ENCODE measurements around the gene ABTB1.

- TF ChIP-seq AFF4 (CRISPR knock-in tag; IDR thresholded peaks at IDR 0.05; ENCODE audit: borderline replicate concordance), result no peak
- TF ChIP-seq USF2 (CRISPR knock-in tag; IDR thresholded peaks at IDR 0.05), result no peak
- TF ChIP-seq CTCF (IDR thresholded peaks at IDR 0.05), result no peak
- no peak for TF ChIP-seq E2F5 (CRISPR knock-in tag; IDR thresholded peaks at IDR 0.05)
- no peak for TF ChIP-seq RELA (CRISPR knock-in tag; IDR thresholded peaks at IDR 0.05; ENCODE audit: borderline replicate concordance)
- TF ChIP-seq USF1 (CRISPR knock-in tag; IDR thresholded peaks at IDR 0.05), result no peak
- TF ChIP-seq ATF3 (CRISPR knock-in tag; conservative IDR thresholded peaks at IDR 0.05), result no peak
- no peak for TF ChIP-seq MAX (CRISPR knock-in tag; IDR thresholded peaks at IDR 0.05)
- TF ChIP-seq AR (CRISPR knock-in tag; IDR thresholded peaks at IDR 0.05), result no peak
- no peak for TF ChIP-seq JUN (CRISPR knock-in tag; IDR thresholded peaks at IDR 0.05)
- no peak for TF ChIP-seq SP1 (CRISPR knock-in tag; conservative IDR thresholded peaks at IDR 0.05)
- no peak for TF ChIP-seq ZNF416 (CRISPR knock-in tag; IDR thresholded peaks at IDR 0.05)
- no peak for TF ChIP-seq ZNF317 (CRISPR knock-in tag; IDR thresholded peaks at IDR 0.05; ENCODE audit: borderline replicate concordance, low read depth)
- TF ChIP-seq HMGXB4 (CRISPR knock-in tag; IDR thresholded peaks at IDR 0.05), result no peak
Measured at GRCh38 chr3:127663151-127663550, 9.6 kb upstream of the ABTB1 start.
